Skeletal muscle satellite cell (primary cell): ENCODE measurements around the gene DAGLA.

Experiments used
- H3K27me3 ChIP-seq: 2 replicates; pipeline ENCODE4 v1.7.0; 2013; ENCODE audit warnings: low read length; ENCODE audit not compliant: control insufficient read depth, insufficient read depth
- H3K36me3 ChIP-seq: 2 replicates; pipeline ENCODE4 v1.7.0; 2013; ENCODE audit warnings: mild to moderate bottlenecking, control low read depth, low read length; ENCODE audit not compliant: insufficient read depth
- H3K4me1 ChIP-seq: 2 replicates; pipeline ENCODE4 v1.7.0; 2013; ENCODE audit warnings: low read length; ENCODE audit not compliant: control insufficient read depth, insufficient read depth
- H3K4me2 ChIP-seq: 2 replicates; pipeline ENCODE4 v1.7.0; 2013; ENCODE audit warnings: mild to moderate bottlenecking, low read length
- H3K4me3 ChIP-seq: 2 replicates; pipeline ENCODE4 v1.7.0; 2013; ENCODE audit warnings: low read length
- H3K9ac ChIP-seq: 2 replicates; pipeline ENCODE4 v1.7.0; 2013; ENCODE audit warnings: mild to moderate bottlenecking, low read depth, low read length, moderate library complexity
- H3K9me3 ChIP-seq: replicated peaks from 2 replicates; pipeline ENCODE4 v1.7.0; 2013; ENCODE audit warnings: mild to moderate bottlenecking, control low read depth, low read length

DAGLA gene

GRCh38 chr11:61795459-61795858 lies 115.3 kb downstream of the DAGLA start:
- H3K36me3 ChIP-seq: peaks cover 23% of the 10 kb centered on the region
- no peaks in the 10 kb centered on the region for H3K27me3 ChIP-seq
- no peak overlapping the region for H3K4me2 ChIP-seq
- no peaks in the 10 kb centered on the region for H3K9me3 ChIP-seq
- H3K4me1 ChIP-seq: peaks cover 22% of the 10 kb centered on the region
- H3K4me3 ChIP-seq: no peak overlapping the region
- no peak overlapping the region for H3K9ac ChIP-seq

- Histone ChIP-seq H3K9ac (no peak overlapping the region), H3K9me3 (no peaks in the 10 kb centered on the region), H3K36me3 (peaks cover 27% of the 10 kb centered on the region), H3K4me1 (peaks cover 22% of the 10 kb centered on the region), H3K4me3 (no peak overlapping the region), H3K4me2 (no peak overlapping the region), H3K27me3 (no peaks in the 10 kb centered on the region)
Measured at GRCh38 chr11:61795876-61796526, 115.8 kb downstream of the DAGLA start.
